GM12865 (cell line): Measurements from ENCODE around the gene SSH2.

Source experiments
- DNase-seq: peaks from one replicate; pipeline ENCODE4 v3.0.0; 2010; ENCODE audit warnings: low read depth
- H3K4me3 ChIP-seq: 2 replicates; pipeline ENCODE4 v1.5.1; 2011; ENCODE audit warnings: mild to moderate bottlenecking, low read depth, low read length, control low read depth
- TF ChIP-seq, protein P1 (sequence below): IDR thresholded peaks from 2 replicates; pipeline ENCODE4 v1.5.1; 2011; ENCODE audit warnings: low read length, control low read depth, low read depth, inconsistent platforms; ENCODE audit not compliant: insufficient read depth; ENCODE audit errors: missing control alignments

The SSH2 gene

DNA sequence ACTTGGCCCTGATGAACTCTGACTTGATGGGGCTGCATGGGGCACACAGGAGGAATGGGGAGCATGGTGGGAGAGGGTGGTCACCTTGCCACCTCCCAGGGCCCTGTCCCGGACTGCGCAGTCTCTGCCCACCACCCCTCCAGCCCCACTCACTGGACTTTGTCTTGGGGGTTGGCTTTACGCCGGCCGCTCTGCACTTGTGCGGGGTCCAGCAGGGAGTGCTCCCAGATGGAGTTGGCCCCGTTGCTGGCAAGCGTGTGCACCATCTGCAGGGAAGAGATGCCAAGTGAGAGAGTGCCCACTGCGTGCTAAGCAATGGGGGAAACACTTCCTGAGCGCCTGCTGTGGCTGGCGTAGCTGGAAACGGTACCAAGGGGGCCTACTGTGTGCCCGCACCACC is 347.3 kb downstream of the SSH2 start:
- TF ChIP-seq, protein P1, sequence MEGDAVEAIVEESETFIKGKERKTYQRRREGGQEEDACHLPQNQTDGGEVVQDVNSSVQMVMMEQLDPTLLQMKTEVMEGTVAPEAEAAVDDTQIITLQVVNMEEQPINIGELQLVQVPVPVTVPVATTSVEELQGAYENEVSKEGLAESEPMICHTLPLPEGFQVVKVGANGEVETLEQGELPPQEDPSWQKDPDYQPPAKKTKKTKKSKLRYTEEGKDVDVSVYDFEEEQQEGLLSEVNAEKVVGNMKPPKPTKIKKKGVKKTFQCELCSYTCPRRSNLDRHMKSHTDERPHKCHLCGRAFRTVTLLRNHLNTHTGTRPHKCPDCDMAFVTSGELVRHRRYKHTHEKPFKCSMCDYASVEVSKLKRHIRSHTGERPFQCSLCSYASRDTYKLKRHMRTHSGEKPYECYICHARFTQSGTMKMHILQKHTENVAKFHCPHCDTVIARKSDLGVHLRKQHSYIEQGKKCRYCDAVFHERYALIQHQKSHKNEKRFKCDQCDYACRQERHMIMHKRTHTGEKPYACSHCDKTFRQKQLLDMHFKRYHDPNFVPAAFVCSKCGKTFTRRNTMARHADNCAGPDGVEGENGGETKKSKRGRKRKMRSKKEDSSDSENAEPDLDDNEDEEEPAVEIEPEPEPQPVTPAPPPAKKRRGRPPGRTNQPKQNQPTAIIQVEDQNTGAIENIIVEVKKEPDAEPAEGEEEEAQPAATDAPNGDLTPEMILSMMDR = no peak
- DNase-seq = no peak
- H3K4me3 ChIP-seq = no peak overlapping the region

DNA sequence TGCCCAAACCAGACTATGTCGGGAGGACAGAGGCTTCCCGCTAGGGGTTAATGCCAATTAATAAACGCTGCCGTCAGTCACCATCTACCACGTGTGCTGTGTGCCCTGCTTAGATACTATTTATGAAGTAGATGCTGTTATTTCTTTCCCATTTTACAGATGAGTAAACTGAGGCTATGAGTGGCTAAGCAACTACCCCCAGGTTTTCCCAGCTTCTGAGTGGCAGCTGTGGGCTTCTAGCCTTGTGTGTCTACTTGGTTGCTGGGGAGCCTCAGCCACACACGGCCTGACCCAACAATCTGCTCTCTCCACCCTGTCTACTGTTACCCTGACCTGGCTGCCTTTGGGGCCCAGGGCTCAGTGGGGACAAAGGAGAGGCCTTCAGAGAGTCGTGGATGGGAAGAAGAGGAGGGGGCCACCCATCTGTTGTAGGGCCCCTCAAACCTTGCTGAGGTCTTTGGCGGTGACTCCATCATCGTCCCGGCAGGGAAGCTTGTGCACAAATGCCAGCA is 347.7 kb downstream of the SSH2 start:
- H3K4me3 ChIP-seq = no peak overlapping the region
- TF ChIP-seq, protein P1 = no peak
- DNase-seq = no peak

DNA sequence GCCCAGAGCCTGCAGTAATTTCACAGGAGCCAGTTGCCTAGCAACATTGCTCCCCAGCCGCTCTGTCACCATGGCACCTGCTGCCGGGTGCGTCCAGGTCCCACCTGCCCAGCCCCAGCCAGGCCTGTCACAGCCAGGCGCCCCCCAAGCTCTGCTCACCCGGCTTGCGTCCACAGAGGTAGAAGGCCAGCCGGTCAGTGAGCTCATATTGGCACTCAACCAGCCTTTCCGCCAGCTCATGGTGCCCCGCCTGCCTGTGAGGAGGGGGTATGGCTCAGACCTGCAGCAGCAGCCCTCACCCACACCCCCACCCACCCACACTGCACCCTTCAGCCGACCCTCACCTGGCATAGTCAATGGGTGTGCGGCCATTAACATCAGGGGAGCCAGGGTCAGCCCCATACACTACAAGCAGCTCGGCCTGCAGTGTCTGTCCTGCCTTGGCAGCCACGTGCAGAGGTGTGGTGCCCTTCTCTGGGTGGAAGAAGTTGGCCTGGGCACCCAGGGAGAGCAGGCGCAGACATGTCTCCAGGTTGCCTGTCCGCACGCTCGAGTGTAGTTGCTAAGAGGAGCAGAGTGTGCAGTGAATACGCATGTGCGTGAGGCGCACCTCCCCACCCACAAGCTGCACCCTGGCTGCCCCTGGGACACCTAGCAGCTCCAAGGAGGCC is 348.3 kb downstream of the SSH2 start:
- TF ChIP-seq, protein P1 = no peak
- no peak overlapping the region for H3K4me3 ChIP-seq
- DNase-seq = no peak

DNA sequence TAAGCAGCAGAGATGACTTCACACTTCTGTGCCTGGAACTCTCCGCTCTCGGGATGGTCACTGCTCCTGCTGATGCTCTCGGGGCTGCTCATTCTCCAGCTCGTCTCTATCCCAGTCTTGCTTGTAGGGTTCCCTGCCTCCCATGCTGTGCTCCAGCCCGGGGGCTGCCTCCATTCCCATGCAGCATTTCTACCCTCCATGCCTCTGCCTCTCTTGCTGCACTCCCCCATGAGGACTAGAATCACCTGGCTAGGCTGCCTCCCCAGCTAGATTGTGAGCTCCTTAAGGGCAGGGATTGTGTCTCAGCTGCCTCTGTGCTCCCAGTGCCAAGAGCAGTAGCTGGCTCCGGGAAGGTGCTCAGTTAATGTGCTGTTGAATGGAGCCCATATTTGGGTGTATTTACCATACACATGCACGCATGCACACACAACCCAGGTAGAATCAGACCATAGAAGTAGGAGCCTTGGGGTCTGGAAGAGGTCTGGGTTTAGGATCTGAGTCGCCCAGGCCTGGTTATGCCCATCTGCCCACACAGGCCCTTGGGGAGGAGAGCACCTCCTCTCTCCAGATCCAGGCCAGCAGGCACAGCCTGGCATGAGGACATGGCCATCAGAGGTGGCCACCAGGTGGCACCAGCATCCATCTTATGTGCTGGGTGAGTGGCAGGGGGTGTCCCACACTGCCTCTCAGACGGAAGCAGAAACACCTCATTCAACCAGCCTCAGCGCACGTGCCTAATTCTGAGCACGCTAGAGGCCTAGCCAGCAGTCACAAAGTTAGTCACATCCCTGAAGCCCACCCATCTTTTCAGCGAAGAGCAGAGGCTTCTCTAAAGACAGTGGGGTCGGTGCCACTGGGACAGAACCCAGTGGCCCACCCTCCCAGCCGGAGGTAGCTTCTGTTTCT is 349.9 kb downstream of the SSH2 start:
- no peak overlapping the region for H3K4me3 ChIP-seq
- DNase-seq = peak; percentile 91
- TF ChIP-seq, protein P1 = peak; percentile 93

DNA sequence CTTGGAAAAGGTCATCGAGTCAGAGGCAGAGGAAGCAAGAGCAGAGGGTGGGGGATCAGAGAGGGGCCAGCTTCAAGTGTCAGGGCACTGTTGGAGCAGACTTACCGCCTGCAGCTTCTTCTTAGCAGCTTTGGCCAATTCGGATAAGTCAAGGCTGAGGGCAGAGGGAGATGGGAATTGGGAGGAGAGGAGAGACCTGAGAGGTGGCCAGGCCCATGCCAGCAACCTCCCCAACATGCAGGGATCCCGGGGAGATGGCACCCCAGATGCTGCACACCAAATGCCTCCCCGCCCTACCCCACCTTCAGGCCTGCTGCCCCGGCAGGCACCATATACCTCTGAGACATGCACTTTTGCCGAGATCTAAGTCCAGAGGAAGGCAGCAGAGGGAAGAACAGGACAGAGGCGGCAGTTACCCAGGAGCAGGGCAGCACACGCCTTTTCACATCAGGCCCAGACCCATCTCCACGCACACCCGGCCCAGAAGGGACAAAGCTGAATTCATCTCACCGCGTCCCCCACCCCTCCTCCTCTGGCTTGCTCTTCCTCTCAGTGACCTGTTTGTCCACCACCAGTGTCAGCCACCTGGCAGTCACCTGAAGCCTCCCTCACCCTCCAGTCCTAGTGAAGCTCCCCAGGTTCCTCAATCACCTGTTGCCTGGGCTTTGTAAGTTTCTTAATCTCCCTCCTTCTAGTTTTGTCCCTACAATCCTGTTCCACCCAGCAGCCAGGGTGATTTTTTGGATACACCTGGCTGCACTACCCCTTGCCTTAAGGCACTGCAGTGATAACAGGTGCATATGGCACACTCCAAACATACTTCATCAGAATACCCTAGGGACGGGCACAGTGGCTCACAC is 351.2 kb downstream of the SSH2 start:
- DNase-seq = no peak
- TF ChIP-seq, protein P1 = no peak
- no peak overlapping the region for H3K4me3 ChIP-seq

DNA sequence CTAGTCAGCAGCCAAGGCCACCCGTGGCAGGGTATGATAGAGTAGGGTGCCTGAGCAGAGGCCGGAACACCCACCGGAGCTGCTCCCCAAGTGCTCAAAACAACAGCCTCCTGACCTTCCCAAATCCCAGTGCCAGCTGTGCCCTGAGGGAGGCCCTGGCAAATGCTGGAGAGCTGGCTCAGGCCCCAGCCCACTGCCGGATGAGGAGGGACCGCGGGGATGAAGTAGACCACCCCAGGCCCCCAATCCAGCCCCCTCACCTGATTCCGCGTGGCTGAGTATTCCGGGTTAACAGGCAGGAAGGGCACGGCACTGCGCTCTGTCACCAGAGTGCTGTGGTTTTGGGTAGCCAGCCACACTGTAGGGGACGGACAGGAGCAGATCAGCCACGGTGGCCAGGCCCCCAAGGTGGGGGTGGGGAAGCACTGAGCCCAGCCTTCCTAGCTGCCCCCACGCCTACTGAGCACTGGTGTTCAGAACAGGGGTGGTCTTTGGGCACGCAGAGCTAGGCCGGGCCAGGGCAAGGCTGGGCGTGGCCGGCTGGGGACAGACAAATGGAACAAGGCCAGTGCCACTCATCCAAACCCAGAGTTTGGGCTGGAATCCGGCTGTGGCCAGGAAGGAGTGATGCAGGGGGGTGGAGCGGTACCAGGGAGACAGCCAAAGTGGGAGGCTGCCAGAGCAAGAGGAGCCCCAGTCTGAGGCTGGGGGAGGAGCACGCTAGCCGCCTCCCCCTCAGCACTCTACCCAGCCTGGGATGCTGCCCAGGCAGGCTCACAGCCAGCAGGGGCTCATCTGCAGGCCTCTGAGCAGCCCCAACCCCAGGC is 352.4 kb downstream of the SSH2 start:
- no peak for DNase-seq
- no peak overlapping the region for H3K4me3 ChIP-seq
- TF ChIP-seq, protein P1 = no peak
